K562 (cell line): ENCODE data around the gene MYO1D. TPM values are rescaled to one million over a fixed set of nuclear protein-coding genes. Genes with fewer than 3 reads are reported as not detected.

Experiments used
- ATAC-seq: fragments of 200-7000 bp; cut with Tn5 transposase; 3 replicates; pipeline ENCODE4 v1.9.1; 2020; ENCODE audit warnings: moderate library complexity
- BruUV-seq: library from RNA; stranded (reverse); fragments of 400-500 nt; replicated peaks from 2 replicates; lab custom pipeline; 2021; lab: Mats Ljungman, UMichigan
- CTCF ChIA-PET: fragments of 300-600 bp; formaldehyde crosslinking; extraction: SDS; loops from one replicate; lab custom pipeline; 2021; ENCODE audit warnings: low intra/inter-chr PET ratio; lab: Yijun Ruan, JAX
- POLR2A ChIA-PET: fragments of 300-600, 350-650 bp; sonication (Branson Sonifier 250); formaldehyde crosslinking; extraction: SDS; loops from one replicate; lab custom pipeline; 2021; ENCODE audit warnings: antibody characterized with exemption, inconsistent platforms; lab: Yijun Ruan, JAX
- DNase-seq, 4 experiments: peaks; one replicate each; pipeline versions ENCODE4 v3.0.0 to v3.0.0-alpha.2; 2011 to 2018; ENCODE audit warnings: low spot score in 3 of 4, mixed read lengths in 3 of 4; ENCODE audit errors: extremely low read depth in 1 of 4
- FAIRE-seq: peaks from 2 replicates; lab custom pipeline; 2011; peaks lifted over from hg19 to GRCh38; lab: Jason Lieb, UNC
- H2AFZ ChIP-seq: 2 replicates; pipeline ENCODE4 v1.6.0; 2011; ENCODE audit warnings: low read depth, low read length, control low read depth, inconsistent platforms
- H3K27ac ChIP-seq: fragments of 200-600 bp; 3 replicates; pipeline ENCODE4 v1.8.0; 2011; ENCODE audit warnings: low read depth, mild to moderate bottlenecking, control low read depth, inconsistent platforms, low read length, moderate library complexity, mixed read lengths; ENCODE audit errors: extremely low read depth
- H3K27me3 ChIP-seq, 2 experiments: fragments of 300-600 bp in 1 of 2; 2 replicates in 1 of 2; 3 replicates in 1 of 2; pipeline versions ENCODE4 v1.6.0 to v1.8.0; 2011; ENCODE audit warnings: inconsistent platforms in 2 of 2, low read length in 2 of 2, mild to moderate bottlenecking in 1 of 2, mixed read lengths in 1 of 2, moderate library complexity in 1 of 2; ENCODE audit not compliant: control insufficient read depth in 2 of 2, insufficient read depth in 2 of 2
- H3K36me3 ChIP-seq: fragments of 300-600 bp; 3 replicates; pipeline ENCODE4 v1.8.0; 2011; ENCODE audit warnings: mild to moderate bottlenecking, low read length, inconsistent platforms; ENCODE audit not compliant: control insufficient read depth, insufficient read depth
- H3K4me1 ChIP-seq, 2 experiments: fragments of 200-600 bp in 1 of 2; replicated peaks in 1 of 2; 2 replicates in 1 of 2; 3 replicates in 1 of 2; pipeline versions ENCODE4 v1.5.1 to v1.8.0; 2011; ENCODE audit warnings: inconsistent platforms in 2 of 2, low read length in 2 of 2, mild to moderate bottlenecking in 1 of 2, mixed read lengths in 1 of 2, moderate library complexity in 1 of 2; ENCODE audit not compliant: control insufficient read depth in 2 of 2, insufficient read depth in 2 of 2
- H3K4me2 ChIP-seq: 2 replicates; pipeline ENCODE4 v1.6.1; 2011; ENCODE audit warnings: low read length, control low read depth, inconsistent platforms, mixed read lengths; ENCODE audit not compliant: insufficient read depth
- H3K4me3 ChIP-seq: fragments of 200-600 bp; sonication (generic), shearing (Covaris generic); 2 replicates; pipeline ENCODE4 v1.5.1; 2016; ENCODE audit warnings: control low read depth, inconsistent platforms
- H3K79me2 ChIP-seq: fragments of 200-600 bp; 3 replicates; pipeline ENCODE4 v1.8.0; 2011; ENCODE audit warnings: low read length, inconsistent platforms; ENCODE audit not compliant: control insufficient read depth, insufficient read depth
- H3K9ac ChIP-seq, 2 experiments: 2 replicates each; pipeline versions ENCODE4 v1.6.0 to v1.6.1; 2011; ENCODE audit warnings: low read depth in 2 of 2, low read length in 2 of 2, control low read depth in 1 of 2, inconsistent platforms in 1 of 2, mild to moderate bottlenecking in 1 of 2, mixed read lengths in 1 of 2; ENCODE audit not compliant: insufficient read depth in 1 of 2
- H3K9me1 ChIP-seq: one replicate; pipeline ENCODE4 v1.6.0; 2011; ENCODE audit warnings: inconsistent platforms, mild to moderate bottlenecking, low read length, moderate library complexity; ENCODE audit not compliant: control insufficient read depth, insufficient read depth
- H3K9me3 ChIP-seq: replicated peaks from 2 replicates; pipeline ENCODE4 v1.5.1; 2011; ENCODE audit warnings: low read depth, low read length, inconsistent platforms; ENCODE audit not compliant: control insufficient read depth, insufficient read depth
- H4K20me1 ChIP-seq: replicated peaks from 2 replicates; pipeline ENCODE4 v1.6.1; 2011; ENCODE audit warnings: low read length, inconsistent platforms, mixed read lengths; ENCODE audit not compliant: control insufficient read depth, insufficient read depth
- BRD4 ChIP-seq: fragments of 200-600 bp; sonication (generic); IDR thresholded peaks from 2 replicates; pipeline ENCODE4 v1.6.1; 2017; ENCODE audit warnings: inconsistent platforms
- CCNT2 ChIP-seq: IDR thresholded peaks from 2 replicates; pipeline ENCODE4 v1.6.1; 2011; ENCODE audit warnings: borderline replicate concordance, low read depth, mild to moderate bottlenecking, moderate library complexity, mixed read lengths, low read length; ENCODE audit not compliant: insufficient read length; ENCODE audit errors: extremely low read depth
- CHD2 ChIP-seq: IDR thresholded peaks from 2 replicates; pipeline ENCODE4 v1.6.1; 2011; ENCODE audit warnings: low read depth, low read length
- ETV5 ChIP-seq: sonication (generic); formaldehyde crosslinking; IDR thresholded peaks from 2 replicates; pipeline ENCODE4 v1.4.0; 2020; ENCODE audit warnings: low read depth, mild to moderate bottlenecking, missing genetic modification reagents
- FOXJ2 ChIP-seq: fragments of 200-800 bp; sonication (Bioruptor generic); IDR thresholded peaks from 2 replicates; pipeline ENCODE4 v1.6.1; 2016; ENCODE audit warnings: missing genetic modification characterization, missing compliant biosample characterization
- HDGF ChIP-seq: fragments of 450-650 bp; IDR thresholded peaks from 2 replicates; pipeline ENCODE4 v1.6.1; 2016
- HSF4 ChIP-seq: fragments of 250-450 bp; sonication (Bioruptor Pico); IDR thresholded peaks from 2 replicates; pipeline ENCODE4 v2.1.2; 2022; ENCODE audit warnings: mild to moderate bottlenecking, moderate library complexity, borderline replicate concordance
- KAT8 ChIP-seq: fragments of 450-650 bp; IDR thresholded peaks from 2 replicates; pipeline ENCODE4 v1.6.1; 2016; ENCODE audit warnings: low read depth, mild to moderate bottlenecking
- NFE2L1 ChIP-seq: fragments of 450-650 bp; IDR thresholded peaks from 2 replicates; pipeline ENCODE4 v1.6.1; 2016; ENCODE audit warnings: missing genetic modification characterization, low read depth, mild to moderate bottlenecking, missing compliant biosample characterization, moderate library complexity, borderline replicate concordance
- RAD51 ChIP-seq: fragments of 450-650 bp; IDR thresholded peaks from 2 replicates; pipeline ENCODE4 v1.7.1; 2016; ENCODE audit warnings: low read depth, mild to moderate bottlenecking, borderline replicate concordance
- SETDB1 ChIP-seq: IDR thresholded peaks from one replicate; pipeline ENCODE4 v1.6.1; 2012; ENCODE audit warnings: low read length, control low read depth, inconsistent platforms
- SIN3B ChIP-seq: fragments of 450-650 bp; IDR thresholded peaks from 2 replicates; pipeline ENCODE4 v1.6.1; 2017; ENCODE audit warnings: low read depth, mild to moderate bottlenecking, moderate library complexity
- SMARCB1 ChIP-seq: IDR thresholded peaks from 2 replicates; pipeline ENCODE4 v1.6.1; 2011; ENCODE audit warnings: improper control_type of control experiment, low read depth; ENCODE audit not compliant: insufficient read length
- TCF7 ChIP-seq: sonication (generic); IDR thresholded peaks from 2 replicates; pipeline ENCODE4 v1.6.1; 2016; ENCODE audit warnings: antibody characterized with exemption, borderline replicate concordance
- TRIM28 ChIP-seq: fragments of 450-650 bp; IDR thresholded peaks from 2 replicates; pipeline ENCODE4 v1.6.1; 2017
- WGBS: fragments of 100-300 bp; shearing (Covaris generic); methylation state at CpG from one replicate; pipeline ENCODE4 v1.1.6; 2016; ENCODE audit warnings: low coverage, mixed read lengths; ENCODE audit not compliant: insufficient coverage; ENCODE audit errors: missing lambda C conversion rate; 5-methylcytosine and 5-hydroxymethylcytosine counted together
- in situ Hi-C: fragments of 300-500 bp; cut with MboI; formaldehyde crosslinking; loops from 4 replicates; pipeline ENCODE4 v1.15.0; 2018; ENCODE audit warnings: inconsistent platforms, mixed read lengths
- intact Hi-C: fragments of 100-400 bp; cut with micrococcal nuclease; formaldehyde crosslinking; loops from 2 replicates; pipeline ENCODE4 v1.14.2; 2022
- polyA plus RNA-seq, 8 experiments: library from polyadenylated mRNA; depleted of rRNA in 4 of 8; stranded (reverse) in 5 of 8; unstranded in 3 of 8; fragments of >200 nt; fragmentation: Nextera tagmentation in 2 of 8; fragmentation: Illumina TruSeq in 1 of 8; extraction: Ambion mirVana in 2 of 8; extraction: Trizol in 1 of 8; gene quantifications; 2 replicates each; pipeline versions ENCODE4 v1.2.1 to v1.2.3, GENCODE V29; 2011 to 2014; ENCODE audit warnings: inconsistent platforms in 1 of 8, missing spikeins in 1 of 8
- total RNA-seq, 7 experiments: library from RNA; depleted of rRNA in 6 of 7; stranded (reverse); fragments of >200 nt in 6 of 7; fragmentation: Illumina TruSeq in 2 of 7; extraction: Trizol in 2 of 7; gene quantifications; 2 replicates each; pipeline versions ENCODE4 v1.2.1 to v1.2.3, GENCODE V29; 2011 to 2021; ENCODE audit warnings: low replicate concordance in 1 of 7
- TF ChIP-seq, protein P1 (sequence below): sonication (generic); formaldehyde crosslinking; IDR thresholded peaks from 2 replicates; pipeline ENCODE4 v1.8.0; 2022; ENCODE audit warnings: missing genetic modification reagents, mild to moderate bottlenecking, borderline replicate concordance
- TF ChIP-seq, protein P2 (sequence below): fragments of 450-650 bp; formaldehyde crosslinking; IDR thresholded peaks from 2 replicates; pipeline ENCODE4 v1.4.0; 2020; ENCODE audit warnings: mild to moderate bottlenecking, moderate library complexity
- TF ChIP-seq, protein P3 (sequence below), 2 experiments: IDR thresholded peaks; 2 replicates each; pipeline ENCODE4 v1.6.1; 2011; ENCODE audit warnings: borderline replicate concordance in 1 of 2, control low read depth in 1 of 2, low read depth in 1 of 2, low read length in 1 of 2, mild to moderate bottlenecking in 1 of 2, mixed read lengths in 1 of 2, moderate library complexity in 1 of 2; ENCODE audit not compliant: insufficient read depth in 1 of 2, insufficient read length in 1 of 2, poor library complexity in 1 of 2, severe bottlenecking in 1 of 2; ENCODE audit errors: extremely low read depth in 1 of 2

The MYO1D gene
- total and polyA plus RNA-seq, 9 of the 15 experiments (the other 6 are each of a cell fraction or from before 2014, with no cell fraction given), result 2.1 to 71.2 (median 45.4) TPM

DNA sequence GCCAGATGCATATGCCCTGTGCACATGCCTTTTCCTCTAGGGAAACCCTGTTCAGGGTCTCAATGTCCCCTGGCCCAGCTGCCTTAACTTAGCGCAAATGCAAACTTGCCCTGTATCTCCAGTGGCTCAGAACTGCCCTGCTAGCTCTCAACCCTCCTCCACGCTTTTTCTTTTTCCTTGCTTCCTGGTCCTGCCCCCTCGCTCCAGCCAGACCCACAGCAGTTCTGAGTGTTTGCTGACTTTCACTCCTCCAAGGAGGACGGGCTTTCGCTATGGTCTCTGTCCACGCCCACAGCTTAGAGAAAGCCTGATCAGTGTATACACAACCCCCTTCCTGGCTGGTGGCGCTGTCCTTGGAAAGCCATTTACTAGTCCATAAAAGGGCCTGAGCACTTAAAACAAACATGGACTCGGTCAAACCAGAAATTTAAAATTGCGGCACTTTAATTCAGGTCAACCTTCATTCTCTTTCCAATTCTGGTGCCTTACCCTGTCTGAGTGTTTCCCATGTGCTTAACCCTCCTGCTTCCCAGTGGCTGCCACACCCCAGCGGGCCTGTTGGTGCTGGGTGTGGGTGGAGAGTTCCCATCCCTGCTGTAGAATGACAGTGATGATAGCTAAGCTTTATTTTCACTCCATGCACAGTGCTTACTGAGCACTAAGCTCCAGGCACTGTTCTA lies 35.4 kb upstream of the MYO1D start:
- POLR2A ChIA-PET, result interaction anchor here (0.8 to 3.7 kb wide), 5 partner anchors 15 to 129 kb away, joined by 3 to 23 read pairs (median 5); partner anchors contain the start of gene MYO1D
- peak; percentile 83 to 94 (median 84) for DNase-seq
- WGBS, result 5% methylated on average over 10 of the region's 10 CpGs
- intact Hi-C loops (no loop called here), in situ Hi-C loops (no loop called here)
- H3K27me3 ChIP-seq, result no peaks in the 10 kb centered on the region
- H4K20me1 ChIP-seq, result no peaks in the 10 kb centered on the region
- peak; percentile 95 for ATAC-seq
- peak overlapping the region; percentile 71 for H3K4me2 ChIP-seq
- peak overlapping the region; percentile 57 to 59; a peak in 3 of 4 replicates for H3K9ac ChIP-seq
- BruUV-seq, result no TSS peak
- peak overlapping the region; percentile 96 for H2AFZ ChIP-seq
- peak; percentile 97 for FAIRE-seq
- peak overlapping the region; percentile 85 for H3K27ac ChIP-seq
- H3K36me3 ChIP-seq, result no peaks in the 10 kb centered on the region
- CTCF ChIA-PET, result no interaction called here
- H3K79me2 ChIP-seq, result no peaks in the 10 kb centered on the region
- no peaks in the 10 kb centered on the region; the same call in 1 of the 2 replicates for H3K9me3 ChIP-seq
- H3K4me3 ChIP-seq, result no peak overlapping the region
- H3K4me1 ChIP-seq, result peaks cover 18 to 61% of the 10 kb centered on the region in 2 experiments; a peak in 4 of 5 replicates
- H3K9me1 ChIP-seq, result no peaks in the 10 kb centered on the region
- TF ChIP-seq TRIM28 (no peak), RAD51 (no peak), SIN3B (no peak), KAT8 (no peak), HSF4 (CRISPR knock-in tag) (no peak), FOXJ2 (tag) (no peak), TCF7 (no peak), SMARCB1 (no peak), CHD2 (0 out of 2 replicates have a peak, but pooled peaks have one; percentile 10), HDGF (0 out of 2 replicates have a peak, but pooled peaks have one; percentile 28), BRD4 (no peak), NFE2L1 (tag) (no peak), ETV5 (CRISPR knock-in tag) (peak; percentile 38; the same call in 1 of the 2 replicates), SETDB1 (no peak), CCNT2 (no peak)
- TF ChIP-seq, protein P1, sequence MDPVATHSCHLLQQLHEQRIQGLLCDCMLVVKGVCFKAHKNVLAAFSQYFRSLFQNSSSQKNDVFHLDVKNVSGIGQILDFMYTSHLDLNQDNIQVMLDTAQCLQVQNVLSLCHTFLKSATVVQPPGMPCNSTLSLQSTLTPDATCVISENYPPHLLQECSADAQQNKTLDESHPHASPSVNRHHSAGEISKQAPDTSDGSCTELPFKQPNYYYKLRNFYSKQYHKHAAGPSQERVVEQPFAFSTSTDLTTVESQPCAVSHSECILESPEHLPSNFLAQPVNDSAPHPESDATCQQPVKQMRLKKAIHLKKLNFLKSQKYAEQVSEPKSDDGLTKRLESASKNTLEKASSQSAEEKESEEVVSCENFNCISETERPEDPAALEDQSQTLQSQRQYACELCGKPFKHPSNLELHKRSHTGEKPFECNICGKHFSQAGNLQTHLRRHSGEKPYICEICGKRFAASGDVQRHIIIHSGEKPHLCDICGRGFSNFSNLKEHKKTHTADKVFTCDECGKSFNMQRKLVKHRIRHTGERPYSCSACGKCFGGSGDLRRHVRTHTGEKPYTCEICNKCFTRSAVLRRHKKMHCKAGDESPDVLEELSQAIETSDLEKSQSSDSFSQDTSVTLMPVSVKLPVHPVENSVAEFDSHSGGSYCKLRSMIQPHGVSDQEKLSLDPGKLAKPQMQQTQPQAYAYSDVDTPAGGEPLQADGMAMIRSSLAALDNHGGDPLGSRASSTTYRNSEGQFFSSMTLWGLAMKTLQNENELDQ (CRISPR knock-in tag), result no peak
- TF ChIP-seq, protein P2, sequence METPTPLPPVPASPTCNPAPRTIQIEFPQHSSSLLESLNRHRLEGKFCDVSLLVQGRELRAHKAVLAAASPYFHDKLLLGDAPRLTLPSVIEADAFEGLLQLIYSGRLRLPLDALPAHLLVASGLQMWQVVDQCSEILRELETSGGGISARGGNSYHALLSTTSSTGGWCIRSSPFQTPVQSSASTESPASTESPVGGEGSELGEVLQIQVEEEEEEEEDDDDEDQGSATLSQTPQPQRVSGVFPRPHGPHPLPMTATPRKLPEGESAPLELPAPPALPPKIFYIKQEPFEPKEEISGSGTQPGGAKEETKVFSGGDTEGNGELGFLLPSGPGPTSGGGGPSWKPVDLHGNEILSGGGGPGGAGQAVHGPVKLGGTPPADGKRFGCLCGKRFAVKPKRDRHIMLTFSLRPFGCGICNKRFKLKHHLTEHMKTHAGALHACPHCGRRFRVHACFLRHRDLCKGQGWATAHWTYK (CRISPR knock-in tag), result no peak
- TF ChIP-seq, protein P3, sequence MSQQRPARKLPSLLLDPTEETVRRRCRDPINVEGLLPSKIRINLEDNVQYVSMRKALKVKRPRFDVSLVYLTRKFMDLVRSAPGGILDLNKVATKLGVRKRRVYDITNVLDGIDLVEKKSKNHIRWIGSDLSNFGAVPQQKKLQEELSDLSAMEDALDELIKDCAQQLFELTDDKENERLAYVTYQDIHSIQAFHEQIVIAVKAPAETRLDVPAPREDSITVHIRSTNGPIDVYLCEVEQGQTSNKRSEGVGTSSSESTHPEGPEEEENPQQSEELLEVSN (IDR thresholded peaks at IDR 0.05; ENCODE audit: borderline replicate concordance in 1 of 2, extremely low read depth in 1 of 2, insufficient read depth in 1 of 2, insufficient read length in 1 of 2, low read depth in 1 of 2, low read length in 1 of 2, poor library complexity in 1 of 2, severe bottlenecking in 1 of 2), result peak in 1 of 2 experiments; percentile 56
